Upper lobe of right lung (tissue), 1 donor: ENCODE results near the gene LEKR1. TPM values are rescaled to one million over a fixed set of nuclear protein-coding genes. Genes with fewer than 3 reads are reported as not detected.

ENCODE experiments used
- ATAC-seq: fragments of 200-7000 bp; cut with Tn5 transposase; one replicate; pipeline ENCODE4 v1.9.1; 2020; ENCODE audit warnings: mild to moderate bottlenecking, moderate library complexity
- DNase-seq: peaks from one replicate; pipeline ENCODE4 v3.0.0-alpha.2; 2020
- H3K27ac ChIP-seq: fragments of 200-600 bp; one replicate; pipeline ENCODE4 v1.8.0; 2022
- H3K27me3 ChIP-seq: fragments of 200-600 bp; one replicate; pipeline ENCODE4 v1.8.0; 2022; ENCODE audit warnings: mild to moderate bottlenecking
- H3K36me3 ChIP-seq: fragments of 200-600 bp; one replicate; pipeline ENCODE4 v1.8.0; 2022
- H3K4me1 ChIP-seq: fragments of 200-600 bp; one replicate; pipeline ENCODE4 v1.8.0; 2022
- H3K4me3 ChIP-seq: fragments of 200-600 bp; one replicate; pipeline ENCODE4 v1.8.0; 2022; ENCODE audit warnings: mild to moderate bottlenecking
- H3K9me3 ChIP-seq: fragments of 200-600 bp; one replicate; pipeline ENCODE4 v1.8.0; 2022
- CTCF ChIP-seq: fragments of 200-600 bp; IDR thresholded peaks from one replicate; pipeline ENCODE4 v1.8.0; 2022; ENCODE audit warnings: antibody characterized with exemption
- intact Hi-C: fragments of 100-400 bp; cut with DNase I; formaldehyde crosslinking; loops from one replicate; pipeline ENCODE4 v1.11.0; 2022
- total RNA-seq: library from RNA; stranded (reverse); fragmentation: NEBNext Ultra II Directional; extraction: Animal tissue kit (Norgen Biotek cat#: 25700); gene quantifications from one replicate; pipeline ENCODE4 v1.2.1, GENCODE V29; 2021
- donor health status: DM: no; HTN: yes; CAD: no; lungs with severe emphysema.

The LEKR1 gene
- total RNA-seq, 1 donor from 2014 or later: 2.1 TPM

DNA sequence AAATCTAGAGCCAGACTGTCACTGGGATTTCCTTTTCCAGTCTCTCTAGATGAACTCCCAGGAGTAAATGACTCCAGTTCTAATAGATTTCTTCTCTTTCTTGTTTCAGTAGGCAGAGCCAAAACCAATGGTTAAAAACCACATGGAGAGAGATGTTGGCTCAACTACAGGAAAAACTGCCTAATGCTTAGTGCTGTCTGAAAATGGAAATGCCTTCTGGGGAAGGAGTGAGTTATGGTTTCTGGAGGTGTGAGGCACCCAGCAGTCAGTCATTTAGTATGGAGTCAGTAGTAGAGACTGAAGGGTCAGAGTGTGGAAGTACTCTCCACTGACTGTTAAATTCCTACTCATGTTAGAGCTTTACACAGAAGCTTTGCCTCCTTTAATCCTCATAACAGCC is 197.1 kb downstream of the LEKR1 start:
- Histone ChIP-seq H3K4me3 (no peak overlapping the region), H3K27ac (no peak overlapping the region), H3K27me3 (no peaks in the 10 kb centered on the region), H3K36me3 (no peaks in the 10 kb centered on the region), H3K9me3 (no peaks in the 10 kb centered on the region), H3K4me1 (no peaks in the 10 kb centered on the region)
- intact Hi-C loops: no loop called here
- TF ChIP-seq CTCF: no peak
- no peak for DNase-seq
- ATAC-seq: no peak

- DNase-seq (no peak), ATAC-seq (no peak)
- Histone ChIP-seq H3K9me3 (no peaks in the 10 kb centered on the region), H3K36me3 (no peaks in the 10 kb centered on the region), H3K27me3 (no peaks in the 10 kb centered on the region), H3K4me1 (no peaks in the 10 kb centered on the region), H3K4me3 (no peak overlapping the region), H3K27ac (no peak overlapping the region)
- intact Hi-C loops: no loop called here
- no peak for TF ChIP-seq CTCF
These were observed 199.9 kb downstream of the LEKR1 start for GRCh38 chr3:157026091-157026490.

- intact Hi-C loops: no loop called here
- no peak for ATAC-seq
These were observed 201.9 kb downstream of the LEKR1 start for GRCh38 chr3:157027861-157028745.

GRCh38 chr3:157029365-157029790 is 203.2 kb downstream of the LEKR1 start:
- Histone ChIP-seq H3K36me3 (no peaks in the 10 kb centered on the region), H3K4me3 (no peak overlapping the region), H3K9me3 (no peaks in the 10 kb centered on the region), H3K27ac (no peak overlapping the region), H3K4me1 (no peaks in the 10 kb centered on the region), H3K27me3 (no peaks in the 10 kb centered on the region)
- DNase-seq: no peak
- TF ChIP-seq CTCF: no peak
- intact Hi-C loops: no loop called here
- ATAC-seq: peak; percentile 48

More at GRCh38 chr3:157027861-157028745, 201.9 kb downstream of the LEKR1 start:
- TF ChIP-seq CTCF: no peak
- no peak overlapping the region for H3K27ac ChIP-seq
- no peaks in the 10 kb centered on the region for H3K27me3 ChIP-seq
- no peaks in the 10 kb centered on the region for H3K4me1 ChIP-seq
- no peak for DNase-seq
- H3K9me3 ChIP-seq: no peaks in the 10 kb centered on the region
- H3K36me3 ChIP-seq: no peaks in the 10 kb centered on the region
- H3K4me3 ChIP-seq: no peak overlapping the region

- Histone ChIP-seq H3K4me1 (no peaks in the 10 kb centered on the region), H3K27ac (no peak overlapping the region), H3K4me3 (no peak overlapping the region), H3K9me3 (no peaks in the 10 kb centered on the region), H3K27me3 (no peaks in the 10 kb centered on the region), H3K36me3 (no peaks in the 10 kb centered on the region)
- ATAC-seq (no peak), DNase-seq (no peak)
- no peak for TF ChIP-seq CTCF
- intact Hi-C loops: no loop called here
These were observed 204.6 kb downstream of the LEKR1 start for GRCh38 chr3:157030712-157031111.
